ENCODE results near the gene EPHA8. TPM values are rescaled to one million over a fixed set of nuclear protein-coding genes. Genes with fewer than 3 reads are reported as not detected.

The EPHA8 gene
- total and polyA plus RNA-seq, 12 donors: 0.11 to 10.1 (median 1.6) TPM; not detected in 2

DNA sequence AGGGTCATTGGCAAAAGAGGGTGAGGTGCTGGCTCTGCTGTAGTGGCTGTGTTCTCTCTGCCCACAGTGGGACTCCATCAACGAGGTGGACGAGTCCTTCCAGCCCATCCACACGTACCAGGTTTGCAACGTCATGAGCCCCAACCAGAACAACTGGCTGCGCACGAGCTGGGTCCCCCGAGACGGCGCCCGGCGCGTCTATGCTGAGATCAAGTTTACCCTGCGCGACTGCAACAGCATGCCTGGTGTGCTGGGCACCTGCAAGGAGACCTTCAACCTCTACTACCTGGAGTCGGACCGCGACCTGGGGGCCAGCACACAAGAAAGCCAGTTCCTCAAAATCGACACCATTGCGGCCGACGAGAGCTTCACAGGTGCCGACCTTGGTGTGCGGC lies 12.9 kb downstream of the EPHA8 start:
- no peak for TF ChIP-seq POLR2A (IDR thresholded peaks at IDR 0.05)
- no peak for TF ChIP-seq CTCF (IDR thresholded peaks at IDR 0.05)

GRCh38 chr1:22576617-22577016 lies 13.3 kb downstream of the EPHA8 start:
- intact Hi-C loops (cut with DNase I): no loop called here
- Histone ChIP-seq H3K9me3 (replicated peaks in 1 of 3) (no peaks in the 10 kb centered on the region), H3K36me3 (replicated peaks in 1 of 2) (no peaks in the 10 kb centered on the region), H3K4me1 (replicated peaks in 1 of 2) (no peaks in the 10 kb centered on the region), H3K4me3 (no peak overlapping the region), H3K27me3 (no peaks in the 10 kb centered on the region), H3K27ac (no peak overlapping the region)
- 89 to 95% (median 93%) methylated on average over 9 to 24 of the region's 24 CpGs for WGBS, 4 donors
- TF ChIP-seq CTCF (IDR thresholded peaks at IDR 0.05): no peak
- no peak for TF ChIP-seq POLR2A (IDR thresholded peaks at IDR 0.05)
- DNase-seq: no peak

More for the DNA sequence above, 12.9 kb downstream of the EPHA8 start:
- Histone ChIP-seq H3K9me3 (replicated peaks in 1 of 3) (no peaks in the 10 kb centered on the region), H3K4me1 (replicated peaks in 1 of 2) (no peaks in the 10 kb centered on the region), H3K27ac (no peak overlapping the region), H3K4me3 (no peak overlapping the region), H3K27me3 (no peaks in the 10 kb centered on the region), H3K36me3 (replicated peaks in 1 of 2) (no peaks in the 10 kb centered on the region)
- 79 to 91% (median 86%) methylated on average over 7 to 23 of the region's 23 CpGs for WGBS, 4 donors
- intact Hi-C loops (cut with DNase I): no loop called here
- DNase-seq: no peak

- no peaks in the 10 kb centered on the region for H3K27me3 ChIP-seq
- intact Hi-C loops (cut with DNase I): no loop called here
- no peaks in the 10 kb centered on the region for H3K9me3 ChIP-seq (replicated peaks in 1 of 3)
Observed at GRCh38 chr1:22578732-22579361, 15.6 kb downstream of the EPHA8 start.

DNA sequence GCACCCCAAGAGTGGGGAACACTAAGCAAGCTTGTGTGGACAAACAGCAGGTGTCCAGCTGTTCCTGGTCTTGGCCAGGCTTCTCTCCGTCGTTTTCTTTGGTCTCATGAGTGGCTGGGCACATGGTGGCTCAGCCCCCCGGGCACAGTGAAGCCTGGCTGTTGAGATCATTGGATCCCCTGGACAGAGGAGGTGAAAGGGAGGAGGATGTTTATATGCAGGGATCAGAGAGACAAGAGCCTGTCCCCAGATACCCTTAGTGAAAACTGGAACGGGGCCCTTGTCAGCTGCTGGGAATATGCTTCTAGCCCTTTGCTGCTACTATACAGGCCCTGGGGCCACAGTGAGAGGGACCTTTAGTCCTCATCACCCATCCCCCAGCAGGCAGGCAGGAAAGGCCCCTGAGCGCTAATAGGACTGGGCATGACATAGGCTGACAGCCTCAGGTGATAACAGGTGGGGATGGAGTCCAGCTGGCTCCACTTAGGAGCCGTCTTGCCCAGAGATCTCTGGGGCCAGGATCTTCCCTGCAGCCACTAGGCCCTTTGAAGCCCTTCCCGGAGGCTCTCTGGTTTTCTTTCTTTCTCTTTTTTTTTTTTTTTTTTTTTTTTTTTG lies 16.4 kb downstream of the EPHA8 start:
- peak in 1 of 7 donors; percentile 84 for DNase-seq
- WGBS, 4 donors: 61 to 75% (median 65%) methylated on average over 6 to 7 of the region's 7 CpGs
- no peak for TF ChIP-seq CTCF (IDR thresholded peaks at IDR 0.05)
- TF ChIP-seq POLR2A (IDR thresholded peaks at IDR 0.05): no peak
- Histone ChIP-seq H3K36me3 (replicated peaks in 1 of 2) (no peaks in the 10 kb centered on the region), H3K27ac (no peak overlapping the region), H3K27me3 (no peaks in the 10 kb centered on the region), H3K4me3 (no peak overlapping the region), H3K9me3 (replicated peaks in 1 of 3) (no peaks in the 10 kb centered on the region), H3K4me1 (replicated peaks in 1 of 2) (peaks cover 0 to 14% of the 10 kb centered on the region in 2 donors)
- intact Hi-C loops (cut with DNase I): no loop called here

More at GRCh38 chr1:22578732-22579361, 15.6 kb downstream of the EPHA8 start:
- no peaks in the 10 kb centered on the region for H3K36me3 ChIP-seq (replicated peaks in 1 of 2)
- H3K4me3 ChIP-seq: no peak overlapping the region
- 76 to 94% (median 90%) methylated on average over 12 of the region's 12 CpGs for WGBS, 4 donors
- no peak overlapping the region for H3K27ac ChIP-seq
- TF ChIP-seq CTCF (IDR thresholded peaks at IDR 0.05) (no peak), POLR2A (IDR thresholded peaks at IDR 0.05) (no peak)
- peaks cover 0 to 9% of the 10 kb centered on the region in 2 donors for H3K4me1 ChIP-seq (replicated peaks in 1 of 2)
- no peak for DNase-seq

Data from adrenal gland (tissue), 12 donors.